Measurements from ENCODE around the gene TRIM71.

DNA sequence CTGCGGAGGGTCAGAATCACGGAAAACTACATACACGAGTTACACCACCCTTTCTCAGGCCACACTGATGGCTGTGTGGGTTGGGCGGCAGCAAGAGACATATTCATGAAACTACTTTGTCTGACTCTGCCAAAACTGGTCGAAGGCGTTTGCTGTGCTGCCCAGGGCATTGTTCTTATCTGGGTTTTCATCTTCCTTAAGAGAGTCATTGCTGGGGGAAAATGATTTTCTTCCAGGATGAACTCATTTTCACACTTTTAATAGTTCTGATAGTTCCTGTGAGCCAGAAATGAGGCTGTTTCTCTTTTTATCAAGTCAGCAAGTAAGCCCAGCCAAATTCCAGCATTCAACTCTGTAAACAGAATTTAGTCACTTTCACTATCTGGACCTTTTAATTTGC is 47.6 kb downstream of the TRIM71 start:
- TF ChIP-seq MXI1 (conservative IDR thresholded peaks at IDR 0.05; ENCODE audit: poor library complexity, severe bottlenecking) (no peak), POLR2AphosphoS5 (IDR thresholded peaks at IDR 0.05) (no peak)
- TF ChIP-seq, protein P1, sequence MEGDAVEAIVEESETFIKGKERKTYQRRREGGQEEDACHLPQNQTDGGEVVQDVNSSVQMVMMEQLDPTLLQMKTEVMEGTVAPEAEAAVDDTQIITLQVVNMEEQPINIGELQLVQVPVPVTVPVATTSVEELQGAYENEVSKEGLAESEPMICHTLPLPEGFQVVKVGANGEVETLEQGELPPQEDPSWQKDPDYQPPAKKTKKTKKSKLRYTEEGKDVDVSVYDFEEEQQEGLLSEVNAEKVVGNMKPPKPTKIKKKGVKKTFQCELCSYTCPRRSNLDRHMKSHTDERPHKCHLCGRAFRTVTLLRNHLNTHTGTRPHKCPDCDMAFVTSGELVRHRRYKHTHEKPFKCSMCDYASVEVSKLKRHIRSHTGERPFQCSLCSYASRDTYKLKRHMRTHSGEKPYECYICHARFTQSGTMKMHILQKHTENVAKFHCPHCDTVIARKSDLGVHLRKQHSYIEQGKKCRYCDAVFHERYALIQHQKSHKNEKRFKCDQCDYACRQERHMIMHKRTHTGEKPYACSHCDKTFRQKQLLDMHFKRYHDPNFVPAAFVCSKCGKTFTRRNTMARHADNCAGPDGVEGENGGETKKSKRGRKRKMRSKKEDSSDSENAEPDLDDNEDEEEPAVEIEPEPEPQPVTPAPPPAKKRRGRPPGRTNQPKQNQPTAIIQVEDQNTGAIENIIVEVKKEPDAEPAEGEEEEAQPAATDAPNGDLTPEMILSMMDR (IDR thresholded peaks at IDR 0.05; ENCODE audit: poor library complexity, severe bottlenecking) = no peak
